GM21515 (cell line): ENCODE data around the gene MINDY4.

Source experiments
- ATAC-seq: cut with Tn5 transposase; IDR thresholded peaks from one replicate; pipeline ENCODE4 v1.9.1; 2021; ENCODE audit not compliant: unreplicated experiment

Gene MINDY4

GRCh38 chr7:30741289-30741688 lies 29.9 kb upstream of the MINDY4 start:
- no peak for ATAC-seq

- ATAC-seq = no peak
These were observed 27.7 kb upstream of the MINDY4 start for GRCh38 chr7:30743371-30744074.

GRCh38 chr7:30744075-30744417 lies 27.2 kb upstream of the MINDY4 start:
- no peak for ATAC-seq

- ATAC-seq = no peak
These were observed 25.8 kb upstream of the MINDY4 start for GRCh38 chr7:30745261-30745941.

GRCh38 chr7:30750010-30750409 lies 21.2 kb upstream of the MINDY4 start:
- ATAC-seq = no peak

- no peak for ATAC-seq
These were observed 20.2 kb upstream of the MINDY4 start for GRCh38 chr7:30750683-30751650.

- no peak for ATAC-seq
These were observed 19.4 kb upstream of the MINDY4 start, which contains the start of gene INMT for GRCh38 chr7:30751696-30752273. Gene INMT, plus strand, starts transcription at chr7:30752135. Its CDS starts 16 bp downstream, at chr7:30752151.

- ATAC-seq = no peak
These were observed 18.7 kb upstream of the MINDY4 start for GRCh38 chr7:30752484-30752883.

- ATAC-seq = no peak
These were observed 18.2 kb upstream of the MINDY4 start for GRCh38 chr7:30752979-30753378.

GRCh38 chr7:30754315-30754877 lies 16.8 kb upstream of the MINDY4 start:
- no peak for ATAC-seq

- no peak for ATAC-seq
These were observed 15.6 kb upstream of the MINDY4 start for GRCh38 chr7:30755384-30756154.

GRCh38 chr7:30757342-30757692 lies 13.9 kb upstream of the MINDY4 start:
- no peak for ATAC-seq

GRCh38 chr7:30760514-30761213 lies 10.6 kb upstream of the MINDY4 start:
- ATAC-seq = no peak

GRCh38 chr7:30761214-30762156 lies 9.7 kb upstream of the MINDY4 start:
- ATAC-seq = no peak

- ATAC-seq = peak; percentile 85
These were observed 6.9 kb upstream of the MINDY4 start for GRCh38 chr7:30764030-30764975.

GRCh38 chr7:30765408-30765807 lies 5.8 kb upstream of the MINDY4 start:
- ATAC-seq = no peak

GRCh38 chr7:30770845-30771173 lies 408 bp upstream of the MINDY4 start:
- ATAC-seq = no peak
